Measurements from ENCODE around the gene ZMIZ1.

ZMIZ1 gene

DNA sequence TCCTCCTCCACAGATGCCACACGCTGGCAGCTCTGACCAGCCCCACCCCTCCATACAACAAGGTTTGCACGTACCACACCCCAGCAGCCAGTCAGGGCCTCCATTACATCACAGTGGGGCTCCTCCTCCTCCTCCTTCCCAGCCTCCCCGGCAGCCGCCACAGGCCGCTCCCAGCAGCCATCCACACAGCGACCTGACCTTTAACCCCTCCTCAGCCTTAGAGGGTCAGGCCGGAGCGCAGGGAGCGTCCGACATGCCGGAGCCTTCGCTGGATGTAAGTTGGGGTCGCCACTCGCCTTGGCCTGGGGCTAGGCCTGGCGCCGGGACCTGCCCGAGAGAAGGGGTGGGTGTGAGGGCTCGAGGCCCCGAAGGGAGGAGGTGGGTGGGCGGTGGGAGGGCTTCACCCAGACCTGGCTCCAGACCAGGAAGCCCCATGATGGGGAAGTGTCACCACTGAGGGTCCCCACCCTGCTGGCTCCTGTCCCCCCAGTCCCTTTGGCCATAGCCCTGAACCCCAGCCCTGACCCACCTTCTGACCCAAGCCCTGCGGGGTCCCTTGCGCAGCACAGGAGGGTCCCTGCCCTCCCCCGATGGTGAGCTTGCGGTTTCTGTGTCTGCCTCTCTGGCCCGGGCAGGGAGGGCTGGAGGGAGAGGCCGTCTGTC lies 242.3 kb downstream of the ZMIZ1 start:
- Histone ChIP-seq H3K27ac (no peak overlapping the region), H2AFZ (ENCODE audit: low read depth) (no peak overlapping the region), H3K4me3 (IDR thresholded peaks at IDR 0.05; ENCODE audit: insufficient read depth, low read depth, low read length) (no peak overlapping the region), H3K4me2 (no peak overlapping the region), H3K36me3 (ENCODE audit: insufficient read depth) (no peaks in the 10 kb centered on the region; the same call in 1 of the 2 replicates), H3K79me2 (ENCODE audit: insufficient read depth, low read depth) (no peaks in the 10 kb centered on the region), H4K20me1 (ENCODE audit: insufficient read depth) (no peaks in the 10 kb centered on the region), H3K27me3 (ENCODE audit: insufficient read depth, low read depth) (no peaks in the 10 kb centered on the region), H3K4me1 (ENCODE audit: low read depth, poor library complexity, severe bottlenecking) (peaks cover 18% of the 10 kb centered on the region), H3K9ac (no peak overlapping the region)
- TF ChIP-seq, protein P1, sequence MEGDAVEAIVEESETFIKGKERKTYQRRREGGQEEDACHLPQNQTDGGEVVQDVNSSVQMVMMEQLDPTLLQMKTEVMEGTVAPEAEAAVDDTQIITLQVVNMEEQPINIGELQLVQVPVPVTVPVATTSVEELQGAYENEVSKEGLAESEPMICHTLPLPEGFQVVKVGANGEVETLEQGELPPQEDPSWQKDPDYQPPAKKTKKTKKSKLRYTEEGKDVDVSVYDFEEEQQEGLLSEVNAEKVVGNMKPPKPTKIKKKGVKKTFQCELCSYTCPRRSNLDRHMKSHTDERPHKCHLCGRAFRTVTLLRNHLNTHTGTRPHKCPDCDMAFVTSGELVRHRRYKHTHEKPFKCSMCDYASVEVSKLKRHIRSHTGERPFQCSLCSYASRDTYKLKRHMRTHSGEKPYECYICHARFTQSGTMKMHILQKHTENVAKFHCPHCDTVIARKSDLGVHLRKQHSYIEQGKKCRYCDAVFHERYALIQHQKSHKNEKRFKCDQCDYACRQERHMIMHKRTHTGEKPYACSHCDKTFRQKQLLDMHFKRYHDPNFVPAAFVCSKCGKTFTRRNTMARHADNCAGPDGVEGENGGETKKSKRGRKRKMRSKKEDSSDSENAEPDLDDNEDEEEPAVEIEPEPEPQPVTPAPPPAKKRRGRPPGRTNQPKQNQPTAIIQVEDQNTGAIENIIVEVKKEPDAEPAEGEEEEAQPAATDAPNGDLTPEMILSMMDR (conservative IDR thresholded peaks at IDR 0.05; ENCODE audit: low read depth, low read length), result no peak

DNA sequence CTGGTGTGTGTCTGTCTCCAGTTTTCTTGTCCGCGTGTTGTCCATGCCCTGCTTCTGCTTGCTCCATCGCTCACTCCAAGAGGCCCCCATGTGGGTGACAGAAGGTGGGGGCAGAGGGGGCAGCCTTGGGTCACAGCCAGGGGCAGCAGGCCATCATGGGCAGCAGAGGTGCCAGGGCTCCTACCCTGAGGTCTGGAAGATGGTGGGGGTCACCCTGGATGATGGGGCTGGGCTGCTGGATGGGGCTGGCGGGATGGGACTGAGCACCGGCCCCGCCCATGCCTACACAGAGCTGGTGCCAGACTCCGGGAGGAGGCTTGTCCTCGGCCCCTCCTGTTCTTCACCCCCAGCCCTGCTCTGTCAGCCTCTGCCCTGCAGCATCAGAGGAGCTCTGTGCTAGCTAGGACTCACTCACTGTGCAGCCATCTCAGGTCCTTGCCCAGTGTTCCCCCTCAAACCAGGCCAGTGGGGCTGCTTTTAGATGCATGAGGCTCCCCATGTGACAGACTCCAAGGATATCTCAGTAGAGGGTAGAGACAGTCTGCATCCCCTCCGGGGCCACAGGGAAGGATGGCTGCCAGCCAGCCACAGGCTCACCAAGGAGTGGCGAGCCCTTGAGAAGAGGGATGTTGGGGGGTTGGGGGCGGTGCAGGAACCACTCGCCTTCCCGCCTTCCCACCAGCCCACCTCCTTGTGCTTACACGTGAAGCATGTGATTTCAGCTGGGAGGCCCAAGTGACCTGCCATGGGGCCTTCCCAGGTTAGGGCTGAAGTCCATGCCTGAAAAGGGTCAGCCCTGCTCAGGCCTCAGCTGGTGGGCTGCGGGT lies 243.0 kb downstream of the ZMIZ1 start:
- Histone ChIP-seq H3K4me3 (IDR thresholded peaks at IDR 0.05; ENCODE audit: insufficient read depth, low read depth, low read length) (no peak overlapping the region), H3K4me2 (no peak overlapping the region), H3K9ac (no peak overlapping the region), H3K4me1 (ENCODE audit: low read depth, poor library complexity, severe bottlenecking) (peaks cover 26% of the 10 kb centered on the region), H3K36me3 (ENCODE audit: insufficient read depth) (no peaks in the 10 kb centered on the region; the same call in 1 of the 2 replicates), H3K27me3 (ENCODE audit: insufficient read depth, low read depth) (no peaks in the 10 kb centered on the region), H2AFZ (ENCODE audit: low read depth) (no peak overlapping the region), H3K27ac (no peak overlapping the region), H3K79me2 (ENCODE audit: insufficient read depth, low read depth) (no peaks in the 10 kb centered on the region), H4K20me1 (ENCODE audit: insufficient read depth) (no peaks in the 10 kb centered on the region)
- TF ChIP-seq, protein P1 (conservative IDR thresholded peaks at IDR 0.05; ENCODE audit: low read depth, low read length), result no peak

- Histone ChIP-seq H3K27me3 (ENCODE audit: insufficient read depth, low read depth) (no peaks in the 10 kb centered on the region), H2AFZ (ENCODE audit: low read depth) (no peak overlapping the region), H3K9ac (no peak overlapping the region), H3K79me2 (ENCODE audit: insufficient read depth, low read depth) (no peaks in the 10 kb centered on the region), H3K4me1 (ENCODE audit: low read depth, poor library complexity, severe bottlenecking) (peaks cover 32% of the 10 kb centered on the region), H3K4me3 (IDR thresholded peaks at IDR 0.05; ENCODE audit: insufficient read depth, low read depth, low read length) (no peak overlapping the region), H3K36me3 (ENCODE audit: insufficient read depth) (no peaks in the 10 kb centered on the region; the same call in 1 of the 2 replicates), H3K27ac (no peak overlapping the region), H3K4me2 (no peak overlapping the region), H4K20me1 (ENCODE audit: insufficient read depth) (no peaks in the 10 kb centered on the region)
- TF ChIP-seq, protein P1 (conservative IDR thresholded peaks at IDR 0.05; ENCODE audit: low read depth, low read length), result no peak
These were observed 243.9 kb downstream of the ZMIZ1 start for GRCh38 chr10:79312601-79313187.

DNA sequence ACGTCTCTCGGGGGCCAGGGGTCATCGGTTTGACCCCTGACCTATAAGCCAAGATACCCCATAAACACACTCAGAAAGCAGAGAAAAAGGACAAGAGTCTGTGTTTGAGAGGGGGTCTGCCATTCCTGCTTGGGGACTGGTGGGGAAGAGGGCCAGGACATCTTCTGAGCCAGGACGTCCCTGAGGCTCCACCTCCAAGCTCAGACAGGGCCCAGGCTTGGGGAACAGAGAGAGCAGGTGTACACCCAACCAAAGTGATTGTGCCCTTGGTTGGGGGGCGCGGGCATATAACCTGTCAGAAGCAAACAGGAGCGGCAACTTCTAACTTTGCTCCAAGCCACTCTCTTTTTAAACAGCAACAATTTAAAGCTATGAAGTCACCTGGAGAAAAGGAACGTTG lies 244.6 kb downstream of the ZMIZ1 start:
- no peaks in the 10 kb centered on the region for H3K27me3 ChIP-seq (ENCODE audit: insufficient read depth, low read depth)
- no peaks in the 10 kb centered on the region for H4K20me1 ChIP-seq (ENCODE audit: insufficient read depth)
- no peak overlapping the region for H2AFZ ChIP-seq (ENCODE audit: low read depth)
- H3K4me1 ChIP-seq (ENCODE audit: low read depth, poor library complexity, severe bottlenecking), result peaks cover 38% of the 10 kb centered on the region
- no peak overlapping the region for H3K4me2 ChIP-seq
- no peaks in the 10 kb centered on the region for H3K79me2 ChIP-seq (ENCODE audit: insufficient read depth, low read depth)
- H3K9ac ChIP-seq, result no peak overlapping the region
- H3K27ac ChIP-seq, result no peak overlapping the region
- TF ChIP-seq, protein P1 (conservative IDR thresholded peaks at IDR 0.05; ENCODE audit: low read depth, low read length), result no peak
- H3K36me3 ChIP-seq (ENCODE audit: insufficient read depth), result no peaks in the 10 kb centered on the region; the same call in 1 of the 2 replicates
- H3K4me3 ChIP-seq (IDR thresholded peaks at IDR 0.05; ENCODE audit: insufficient read depth, low read depth, low read length), result no peak overlapping the region

Data from KMS-11 (cell line).